Psoas muscle (tissue), 8 donors: Measurements from ENCODE around the gene CCDC57. TPM values are rescaled to one million over a fixed set of nuclear protein-coding genes. Genes with fewer than 3 reads are reported as not detected.

Experiments used
- ATAC-seq, 4 donors: fragments of 200-7000 bp; cut with Tn5 transposase; one replicate each; pipeline ENCODE4 v1.9.1; 2020; ENCODE audit warnings: moderate library complexity in 3 of 4, mild to moderate bottlenecking in 2 of 4
- DNase-seq, 2 donors: peaks; one replicate each; pipeline ENCODE4 v3.0.0-alpha.2; 2020
- H3K27ac ChIP-seq: fragments of 200-600 bp; one replicate; pipeline ENCODE4 v1.8.0; 2022
- H3K27me3 ChIP-seq, 3 donors: fragments of 200-600 bp in 1 of 3; one replicate each; pipeline versions ENCODE4 v1.6.1 to v1.8.0; 2013 to 2022; ENCODE audit warnings: low read length in 2 of 3, mild to moderate bottlenecking in 2 of 3, moderate library complexity in 1 of 3; ENCODE audit not compliant: insufficient read depth in 3 of 3
- H3K36me3 ChIP-seq, 2 donors: fragments of 200-600 bp in 1 of 2; one replicate each; pipeline versions ENCODE4 v1.6.1 to v1.8.0; 2013 to 2022; ENCODE audit warnings: low read depth in 1 of 2, mild to moderate bottlenecking in 1 of 2, moderate library complexity in 1 of 2; ENCODE audit not compliant: insufficient read depth in 1 of 2
- H3K4me1 ChIP-seq: fragments of 200-600 bp; one replicate; pipeline ENCODE4 v1.8.0; 2022
- H3K4me3 ChIP-seq: fragments of 200-600 bp; one replicate; pipeline ENCODE4 v1.8.0; 2022; ENCODE audit warnings: mild to moderate bottlenecking
- H3K9me3 ChIP-seq: fragments of 200-600 bp; one replicate; pipeline ENCODE4 v1.8.0; 2022
- WGBS, 3 donors: extraction: QIAGEN DNeasy Blood & Tissue Kit; methylation state at CpG; one replicate each; pipeline versions ENCODE4 v1.1.6 to v1.1.7; 2013; 5-methylcytosine and 5-hydroxymethylcytosine counted together
- intact Hi-C, 2 donors: fragments of 100-400 bp; cut with DNase I; formaldehyde crosslinking; loops; one replicate each; pipeline versions ENCODE4 v1.11.0 to v1.14.2; 2022
- polyA plus RNA-seq, 3 donors: library from polyadenylated mRNA; stranded (reverse); fragments of 200-250 nt; gene quantifications; one replicate each; pipeline ENCODE4 v1.2.3, GENCODE V29; 2013
- total RNA-seq, 4 donors: library from RNA; stranded (reverse); fragmentation: NEBNext Ultra II Directional in 2 of 4; extraction: Animal tissue kit (Norgen Biotek cat#: 25700) in 2 of 4; gene quantifications; one replicate each; pipeline versions ENCODE4 v1.2.1 to v1.2.4, GENCODE V29; 2021 to 2023
- TF ChIP-seq, protein P1 (sequence below): fragments of 200-600 bp; IDR thresholded peaks from one replicate; pipeline ENCODE4 v1.8.0; 2022; ENCODE audit warnings: antibody characterized with exemption
- donor health status: healthy with polysubstance abuse.
- donor health status: DM: no; HTN: no; CAD: no; lungs with moderate emphysema.
- donor health status: Bipolar disorder and iron deficiency.
- donor health status: healthy.
- donor health status: DM: yes; HTN: yes; CAD: no.
- donor health status: DM: no; HTN: no; CAD: no.
- donor health status: DM: no; HTN: no; CAD: no.
- donor health status: DM: yes; HTN: yes; CAD: no.

CCDC57 gene
- total and polyA plus RNA-seq, 7 donors, result 7.2 to 15.3 (median 11.1) TPM

DNA sequence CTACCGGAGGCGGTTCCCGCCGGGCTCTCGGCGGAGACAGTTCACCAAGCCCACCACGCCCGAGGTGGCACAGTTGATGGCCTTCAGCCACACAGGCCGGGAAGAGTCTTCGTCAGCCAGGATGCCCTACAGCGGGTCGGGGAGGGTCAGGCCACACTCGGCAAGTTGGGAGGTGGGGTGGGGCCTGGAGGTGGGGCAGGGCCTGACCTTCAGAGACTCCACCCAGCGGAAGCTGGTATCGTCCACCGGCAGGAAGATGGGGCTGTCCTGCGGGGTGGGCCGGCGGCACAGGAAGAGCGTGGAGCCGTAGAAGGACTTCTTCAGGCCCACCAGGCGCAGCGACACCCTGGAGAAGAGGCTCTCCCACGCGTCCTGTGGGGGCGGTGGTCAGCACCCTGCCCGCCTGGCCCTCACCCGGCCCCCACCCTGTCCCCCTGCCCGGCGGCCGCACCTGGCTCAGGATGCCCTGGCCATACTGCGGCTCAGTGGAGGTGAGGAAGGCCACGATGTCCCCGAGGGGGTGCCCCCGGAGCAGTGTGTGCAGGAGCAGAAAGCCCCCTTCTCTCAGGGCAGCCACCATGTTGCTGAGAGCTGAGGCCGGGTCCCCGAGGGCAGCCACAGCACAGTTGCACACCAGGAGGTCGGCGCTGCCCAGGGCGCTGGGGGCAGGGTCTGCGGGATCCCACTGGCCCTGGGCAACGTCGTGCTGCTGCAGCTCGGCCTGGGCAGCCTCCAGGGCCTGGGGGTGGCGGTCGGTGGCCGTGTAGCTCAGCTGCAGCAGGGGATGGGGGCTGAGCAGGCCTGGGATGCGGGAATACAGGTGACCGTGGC, 127.4 kb downstream of the CCDC57 start:
- Histone ChIP-seq H3K36me3 (peaks cover 11 to 100% of the 10 kb centered on the region in 2 donors), H3K9me3 (no peaks in the 10 kb centered on the region), H3K4me3 (no peak overlapping the region), H3K4me1 (no peaks in the 10 kb centered on the region), H3K27me3 (no peaks in the 10 kb centered on the region), H3K27ac (no peak overlapping the region)
- ATAC-seq (no peak), DNase-seq (peak; percentile 14 to 51)
- TF ChIP-seq, protein P1, sequence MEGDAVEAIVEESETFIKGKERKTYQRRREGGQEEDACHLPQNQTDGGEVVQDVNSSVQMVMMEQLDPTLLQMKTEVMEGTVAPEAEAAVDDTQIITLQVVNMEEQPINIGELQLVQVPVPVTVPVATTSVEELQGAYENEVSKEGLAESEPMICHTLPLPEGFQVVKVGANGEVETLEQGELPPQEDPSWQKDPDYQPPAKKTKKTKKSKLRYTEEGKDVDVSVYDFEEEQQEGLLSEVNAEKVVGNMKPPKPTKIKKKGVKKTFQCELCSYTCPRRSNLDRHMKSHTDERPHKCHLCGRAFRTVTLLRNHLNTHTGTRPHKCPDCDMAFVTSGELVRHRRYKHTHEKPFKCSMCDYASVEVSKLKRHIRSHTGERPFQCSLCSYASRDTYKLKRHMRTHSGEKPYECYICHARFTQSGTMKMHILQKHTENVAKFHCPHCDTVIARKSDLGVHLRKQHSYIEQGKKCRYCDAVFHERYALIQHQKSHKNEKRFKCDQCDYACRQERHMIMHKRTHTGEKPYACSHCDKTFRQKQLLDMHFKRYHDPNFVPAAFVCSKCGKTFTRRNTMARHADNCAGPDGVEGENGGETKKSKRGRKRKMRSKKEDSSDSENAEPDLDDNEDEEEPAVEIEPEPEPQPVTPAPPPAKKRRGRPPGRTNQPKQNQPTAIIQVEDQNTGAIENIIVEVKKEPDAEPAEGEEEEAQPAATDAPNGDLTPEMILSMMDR, result no peak
- intact Hi-C loops, result no loop called here
- 88 to 92% (median 89%) methylated on average over 42 to 49 of the region's 49 CpGs for WGBS, 3 donors

DNA sequence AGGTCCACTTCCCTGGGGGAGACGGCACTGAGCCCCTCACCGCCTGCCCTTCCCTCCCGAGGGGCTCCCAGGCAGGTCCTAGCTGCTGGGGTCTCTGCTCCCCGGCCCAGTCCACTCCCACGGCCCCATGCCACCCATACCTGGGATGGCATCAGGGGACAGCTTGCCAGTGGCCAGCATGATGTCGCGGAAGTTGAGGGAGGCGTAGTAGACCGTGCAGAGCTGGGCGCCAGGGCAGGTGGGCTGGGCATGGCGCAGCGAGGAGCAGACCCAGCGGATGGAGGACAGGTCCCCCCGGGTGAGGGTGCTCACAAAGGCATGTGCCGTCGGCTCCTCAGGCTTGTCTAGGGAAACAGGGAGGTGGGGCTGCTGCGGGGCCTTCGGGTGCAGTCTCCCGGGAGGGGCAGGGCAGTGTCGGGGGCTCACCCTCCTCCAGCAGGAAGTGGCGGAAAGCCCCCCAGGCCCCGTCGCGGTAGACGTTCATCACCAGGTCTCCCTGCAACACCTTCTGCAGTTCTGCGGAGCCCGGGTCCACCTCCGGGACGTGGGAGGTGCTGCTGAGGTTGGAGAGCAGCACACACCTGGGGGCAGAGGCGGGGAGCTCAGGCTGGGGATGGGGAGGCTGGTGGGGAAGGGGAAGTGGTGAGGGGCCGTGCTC, 128.1 kb downstream of the CCDC57 start:
- Histone ChIP-seq H3K9me3 (no peaks in the 10 kb centered on the region), H3K4me1 (no peaks in the 10 kb centered on the region), H3K36me3 (peaks cover 7 to 100% of the 10 kb centered on the region in 2 donors), H3K27me3 (no peaks in the 10 kb centered on the region), H3K27ac (no peak overlapping the region), H3K4me3 (no peak overlapping the region)
- ATAC-seq (no peak), DNase-seq (peak in 1 of 2 donors; percentile 44)
- TF ChIP-seq, protein P1, result no peak
- WGBS, 3 donors, result 88 to 93% (median 92%) methylated on average over 26 to 31 of the region's 31 CpGs
- intact Hi-C loops, result no loop called here

DNA sequence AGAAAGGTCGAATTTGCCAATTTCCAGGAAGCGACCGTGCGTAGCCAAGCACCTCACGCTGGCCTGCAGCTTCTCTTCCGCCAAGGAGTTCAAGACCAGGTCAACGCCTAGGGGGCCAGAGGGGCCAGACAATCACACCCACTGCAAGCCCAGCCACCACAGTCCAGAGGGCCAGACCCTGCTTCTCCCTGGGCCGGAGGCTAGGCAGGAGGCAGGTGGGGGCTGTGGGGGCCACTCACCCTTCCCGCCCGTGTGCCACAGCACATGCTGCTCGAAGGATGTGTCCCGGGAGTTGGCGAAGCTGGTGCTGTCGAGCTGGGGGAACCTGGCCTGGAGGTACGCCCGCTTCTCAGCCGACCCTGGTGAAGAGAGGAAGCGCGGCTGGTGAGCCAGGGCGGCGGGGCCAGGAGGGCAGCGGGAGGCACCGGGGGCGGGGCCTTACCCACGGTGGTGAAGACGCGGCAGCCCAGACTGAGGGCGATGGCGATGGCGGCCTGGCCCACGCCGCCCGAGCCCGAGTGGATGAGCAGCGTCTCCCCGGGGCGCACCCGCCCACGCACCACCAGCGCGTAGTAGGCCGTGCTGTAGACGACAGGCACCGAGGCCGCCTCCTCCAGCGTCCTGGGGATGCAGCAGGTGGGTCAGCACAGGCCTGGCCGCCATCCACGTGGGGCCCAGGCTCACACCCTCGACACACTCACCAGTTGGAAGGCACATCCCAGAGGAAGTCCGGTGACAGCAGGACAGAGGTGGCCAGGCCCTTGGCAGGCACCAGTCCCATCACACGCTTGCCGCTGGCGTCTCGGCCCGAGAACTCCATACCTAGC, 128.9 kb downstream of the CCDC57 start:
- intact Hi-C loops, result no loop called here

DNA sequence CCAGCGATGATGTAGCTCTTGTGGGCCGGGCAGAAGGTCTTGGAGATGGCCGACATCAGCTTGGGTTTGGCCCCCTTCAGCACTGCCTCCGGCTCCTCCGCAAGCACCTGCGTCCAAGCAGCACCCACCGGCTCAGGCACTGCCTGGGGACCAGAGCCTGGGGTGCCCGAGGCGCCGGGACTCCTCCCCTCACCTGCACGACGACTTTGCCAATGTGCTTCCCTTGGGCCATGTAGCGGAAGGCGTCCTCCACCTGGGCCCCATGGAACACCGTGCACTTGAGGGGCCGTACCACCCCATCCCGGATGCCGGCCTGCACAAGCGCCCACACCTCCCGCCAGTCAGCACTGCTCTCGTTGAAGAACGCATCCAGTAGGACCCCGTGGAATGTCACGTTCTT, 129.6 kb downstream of the CCDC57 start:
- Histone ChIP-seq H3K4me3 (no peak overlapping the region), H3K27ac (no peak overlapping the region), H3K36me3 (peaks cover 7 to 92% of the 10 kb centered on the region in 2 donors), H3K27me3 (no peaks in the 10 kb centered on the region), H3K9me3 (no peaks in the 10 kb centered on the region), H3K4me1 (no peaks in the 10 kb centered on the region)
- no peak for ATAC-seq
- no peak for DNase-seq
- TF ChIP-seq, protein P1, result no peak
- WGBS, 3 donors, result 91 to 96% (median 92%) methylated on average over 24 of the region's 24 CpGs
- intact Hi-C loops, result no loop called here

More for the DNA sequence above, 128.9 kb downstream of the CCDC57 start:
- no peaks in the 10 kb centered on the region for H3K27me3 ChIP-seq
- H3K4me1 ChIP-seq, result no peaks in the 10 kb centered on the region
- no peaks in the 10 kb centered on the region for H3K9me3 ChIP-seq
- no peak overlapping the region for H3K4me3 ChIP-seq
- ATAC-seq (no peak), DNase-seq (peak in 1 of 2 donors; percentile 53)
- H3K36me3 ChIP-seq, result peaks cover 7 to 99% of the 10 kb centered on the region in 2 donors
- no peak overlapping the region for H3K27ac ChIP-seq
- 91 to 94% (median 91%) methylated on average over 53 to 55 of the region's 55 CpGs for whole genome bisulfite sequencing, 3 donors
- TF ChIP-seq, protein P1, result no peak
